CD14-positive monocyte (primary cell): ENCODE data around the gene P3H2. TPM values are rescaled to one million over a fixed set of nuclear protein-coding genes. Genes with fewer than 3 reads are reported as not detected.

Experiments
- DNase-seq, 3 donors: peaks; one replicate each; pipeline ENCODE4 v3.0.0-alpha.2; 2011 to 2022
- H2AFZ ChIP-seq: 2 replicates; pipeline ENCODE4 v1.6.0; 2012; ENCODE audit warnings: mild to moderate bottlenecking, low read depth, low read length, inconsistent platforms; ENCODE audit not compliant: insufficient read depth, poor library complexity, severe bottlenecking
- H3K27ac ChIP-seq, 2 donors: 1 replicate in 1 of 2; 2 replicates in 1 of 2; pipeline ENCODE4 v1.5.1; 2012 to 2013; ENCODE audit warnings: low read length in 2 of 2, control low read depth in 1 of 2, inconsistent platforms in 1 of 2, low read depth in 1 of 2, mild to moderate bottlenecking in 1 of 2
- H3K27me3 ChIP-seq, 2 donors: one replicate each; pipeline versions ENCODE4 v1.6.0 to v1.6.1; 2011 to 2013; ENCODE audit warnings: low read length in 2 of 2; ENCODE audit not compliant: control insufficient read depth in 2 of 2, insufficient read depth in 2 of 2
- H3K36me3 ChIP-seq, 2 donors: replicated peaks in 1 of 2; 1 replicate in 1 of 2; 2 replicates in 1 of 2; pipeline versions ENCODE4 v1.5.1 to v1.6.1; 2012 to 2013; ENCODE audit warnings: low read length in 2 of 2, control low read depth in 1 of 2, inconsistent platforms in 1 of 2, mild to moderate bottlenecking in 1 of 2; ENCODE audit not compliant: insufficient read depth in 2 of 2, control insufficient read depth in 1 of 2
- H3K4me1 ChIP-seq, 2 donors: 1 replicate in 1 of 2; 2 replicates in 1 of 2; pipeline versions ENCODE4 v1.5.1 to v1.6.1; 2012 to 2013; ENCODE audit warnings: low read length in 2 of 2, control low read depth in 1 of 2, inconsistent platforms in 1 of 2, mild to moderate bottlenecking in 1 of 2, moderate library complexity in 1 of 2; ENCODE audit not compliant: insufficient read depth in 2 of 2, control insufficient read depth in 1 of 2
- H3K4me2 ChIP-seq: replicated peaks from 2 replicates; pipeline ENCODE3; 2012; ENCODE audit warnings: low read length, moderate library complexity, mild to moderate bottlenecking; ENCODE audit not compliant: poor library complexity, severe bottlenecking; ENCODE audit errors: extremely low read depth
- H3K4me3 ChIP-seq, 3 experiments: fragments of 200-600 bp in 1 of 3; sonication (generic) in 1 of 3; replicated peaks in 1 of 3; 1 replicate in 2 of 3; 2 replicates in 1 of 3; pipeline ENCODE4 v1.5.1; 2011 to 2013; ENCODE audit warnings: low read length in 3 of 3, mild to moderate bottlenecking in 3 of 3, control low read depth in 2 of 3, low read depth in 2 of 3, inconsistent platforms in 1 of 3, moderate library complexity in 1 of 3
- H3K79me2 ChIP-seq: 2 replicates; pipeline ENCODE4 v1.6.0; 2012; ENCODE audit warnings: mild to moderate bottlenecking, control low read depth, inconsistent platforms, low read length, moderate library complexity; ENCODE audit not compliant: insufficient read depth
- H3K9ac ChIP-seq: 2 replicates; pipeline ENCODE4 v1.6.0; 2017; ENCODE audit warnings: low read length, mild to moderate bottlenecking; ENCODE audit not compliant: insufficient read depth, poor library complexity, severe bottlenecking
- H3K9me3 ChIP-seq, 2 donors: replicated peaks in 1 of 2; 1 replicate in 1 of 2; 2 replicates in 1 of 2; pipeline versions ENCODE4 v1.5.1 to v1.6.1; 2012 to 2013; ENCODE audit warnings: low read length in 2 of 2, control low read depth in 1 of 2; ENCODE audit not compliant: control insufficient read depth in 1 of 2, insufficient read depth in 1 of 2
- H4K20me1 ChIP-seq: 2 replicates; pipeline ENCODE4 v1.6.0; 2012; ENCODE audit warnings: mild to moderate bottlenecking, low read length, control low read depth, moderate library complexity; ENCODE audit not compliant: insufficient read depth
- H3K27ac Mint-ChIP-seq, 7 donors: one replicate each; pipeline ENCODE4 v1.8.0; 2020; ENCODE audit warnings: mild to moderate bottlenecking in 7 of 7, mixed read lengths in 7 of 7, moderate library complexity in 6 of 7, inconsistent platforms in 2 of 7
- H3K27me3 Mint-ChIP-seq, 3 donors: one replicate each; pipeline ENCODE4 v1.8.0; 2021 to 2022; ENCODE audit warnings: low read depth in 3 of 3, mild to moderate bottlenecking in 3 of 3, mixed read lengths in 3 of 3, moderate library complexity in 3 of 3, inconsistent platforms in 1 of 3
- H3K36me3 Mint-ChIP-seq, 2 donors: one replicate each; pipeline ENCODE4 v1.8.0; 2020; ENCODE audit warnings: mixed read lengths in 2 of 2, inconsistent platforms in 1 of 2, mild to moderate bottlenecking in 1 of 2
- H3K4me1 Mint-ChIP-seq: one replicate; pipeline ENCODE4 v1.8.0; 2020; ENCODE audit warnings: mild to moderate bottlenecking, mixed read lengths
- H3K4me3 Mint-ChIP-seq, 2 donors: one replicate each; pipeline ENCODE4 v1.8.0; 2020; ENCODE audit warnings: mild to moderate bottlenecking in 2 of 2, mixed read lengths in 2 of 2, moderate library complexity in 1 of 2
- H3K9me3 Mint-ChIP-seq, 7 donors: one replicate each; pipeline ENCODE4 v1.8.0; 2020 to 2022; ENCODE audit warnings: mixed read lengths in 7 of 7, mild to moderate bottlenecking in 6 of 7, moderate library complexity in 6 of 7, inconsistent platforms in 2 of 7
- CTCF ChIP-seq: fragments of 200-600 bp; IDR thresholded peaks from one replicate; pipeline ENCODE4 v1.8.0; 2022; ENCODE audit warnings: antibody characterized with exemption, mild to moderate bottlenecking
- WGBS: methylation state at CpG from one replicate; pipeline ENCODE4 v1.1.5; 2013; ENCODE audit warnings: missing lambda C conversion rate; ENCODE audit not compliant: insufficient coverage; 5-methylcytosine and 5-hydroxymethylcytosine counted together
- intact Hi-C, 2 donors: fragments of 100-400 bp; cut with micrococcal nuclease; formaldehyde crosslinking; loops; one replicate each; pipeline versions ENCODE4 v1.15.0 to v1.15.1; 2023
- polyA plus RNA-seq, 3 donors: library from polyadenylated mRNA; depleted of rRNA in 1 of 3; unstranded in 2 of 3; stranded (reverse) in 1 of 3; fragments of 300-500 nt in 2 of 3; fragments of >200 nt in 1 of 3; fragmentation: Illumina TruSeq in 2 of 3; gene quantifications; 1 replicate in 2 of 3; 2 replicates in 1 of 3; pipeline ENCODE4 v1.2.3, GENCODE V29; 2012 to 2021

The P3H2 gene
- polyA plus RNA-seq, 3 donors, result 0.25 to 0.31 (median 0.27) TPM

- no peaks in the 10 kb centered on the region for H3K4me1 Mint-ChIP-seq
- no peak for DNase-seq
- Histone ChIP-seq H3K4me2 (no peak overlapping the region), H3K9me3 (no peaks in the 10 kb centered on the region), H3K27ac (no peak overlapping the region), H3K36me3 (no peaks in the 10 kb centered on the region), H2AFZ (no peak overlapping the region), H3K4me3 (no peak overlapping the region), H3K79me2 (no peaks in the 10 kb centered on the region), H3K4me1 (no peaks in the 10 kb centered on the region), H3K9ac (no peak overlapping the region), H4K20me1 (no peaks in the 10 kb centered on the region), H3K27me3 (no peaks in the 10 kb centered on the region)
- no peak for TF ChIP-seq CTCF
- no peaks in the 10 kb centered on the region for H3K9me3 Mint-ChIP-seq
- peaks cover 0 to 4% (median 0%) of the 10 kb centered on the region in 3 donors for H3K27me3 Mint-ChIP-seq
- WGBS, result 90% methylated on average over 2 of the region's 5 CpGs
- no peak overlapping the region for H3K4me3 Mint-ChIP-seq
- no peak overlapping the region for H3K27ac Mint-ChIP-seq
- no peaks in the 10 kb centered on the region for H3K36me3 Mint-ChIP-seq
- intact Hi-C loops, result no loop called here
These were observed 119.9 kb downstream of the P3H2 start for GRCh38 chr3:190000861-190001196.

- no peak overlapping the region for H3K9ac ChIP-seq
- H3K4me1 ChIP-seq, result no peaks in the 10 kb centered on the region
- no peaks in the 10 kb centered on the region for H3K4me1 Mint-ChIP-seq
- intact Hi-C loops, result no loop called here
- no peaks in the 10 kb centered on the region for H3K36me3 Mint-ChIP-seq
- DNase-seq, result no peak
- H3K4me3 ChIP-seq, result no peak overlapping the region
- no peaks in the 10 kb centered on the region for H3K9me3 ChIP-seq
- H3K27ac ChIP-seq, result no peak overlapping the region
- H2AFZ ChIP-seq, result no peak overlapping the region
- H3K79me2 ChIP-seq, result no peaks in the 10 kb centered on the region
- no peak for TF ChIP-seq CTCF
- 92% methylated on average over 2 of the region's 4 CpGs for WGBS
- no peaks in the 10 kb centered on the region for H3K27me3 ChIP-seq
- no peaks in the 10 kb centered on the region for H4K20me1 ChIP-seq
- H3K36me3 ChIP-seq, result no peaks in the 10 kb centered on the region
- no peaks in the 10 kb centered on the region for H3K9me3 Mint-ChIP-seq
- H3K4me2 ChIP-seq, result no peak overlapping the region
- H3K4me3 Mint-ChIP-seq, result no peak overlapping the region
- H3K27ac Mint-ChIP-seq, result no peak overlapping the region
- peaks cover 0 to 4% (median 0%) of the 10 kb centered on the region in 3 donors for H3K27me3 Mint-ChIP-seq
These were observed 120.4 kb downstream of the P3H2 start for GRCh38 chr3:190000187-190000860.
